ENCODE results near the gene WDR3. TPM values are rescaled to one million over a fixed set of nuclear protein-coding genes. Genes with fewer than 3 reads are reported as not detected.

Gene WDR3
- total RNA-seq, 1 experiment from 2014 or later = 19.8 TPM

- H3K9me2 ChIP-seq (replicated peaks; ENCODE audit: insufficient read depth, low read length) = no peaks in the 10 kb centered on the region
- no peak for DNase-seq
- no peak overlapping the region for H3K27ac ChIP-seq (ENCODE audit: low read length)
These were observed 55.7 kb downstream of the WDR3 start for GRCh38 chr1:117985239-117985638.

DNA sequence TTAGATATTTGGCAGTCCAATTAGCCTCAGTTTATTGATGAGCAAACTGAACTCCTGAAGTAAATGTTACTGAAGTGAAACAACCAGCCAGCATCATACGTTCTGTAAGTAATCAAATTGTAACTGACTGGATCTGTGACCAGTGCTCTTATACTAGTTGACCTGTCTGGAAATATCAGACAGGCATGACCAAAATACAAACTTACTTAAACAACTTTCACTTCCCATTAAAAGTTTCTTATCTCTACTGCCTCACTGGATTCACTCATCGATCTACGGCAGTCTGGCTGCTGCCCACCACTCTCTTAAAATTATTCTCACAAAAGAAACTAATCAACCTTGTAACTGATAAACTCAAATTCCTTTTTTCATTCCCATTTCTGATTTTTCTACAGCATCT lies 56.4 kb downstream of the WDR3 start:
- DNase-seq = no peak
- Histone ChIP-seq H3K79me2 (ENCODE audit: low read length) (no peaks in the 10 kb centered on the region), H3K9me3 (ENCODE audit: low read length) (no peaks in the 10 kb centered on the region), H3K36me3 (ENCODE audit: insufficient read depth, low read length) (no peaks in the 10 kb centered on the region), H3K4me3 (ENCODE audit: low read length) (no peak overlapping the region), H2AFZ (ENCODE audit: low read length) (no peak overlapping the region), H4K20me1 (ENCODE audit: insufficient read depth, low read depth, low read length) (no peaks in the 10 kb centered on the region), H3K27ac (ENCODE audit: low read length) (no peak overlapping the region), H3K4me1 (ENCODE audit: low read length) (no peaks in the 10 kb centered on the region), H3K4me2 (ENCODE audit: low read depth, low read length, poor library complexity, severe bottlenecking) (no peak overlapping the region), H3K9me2 (replicated peaks; ENCODE audit: insufficient read depth, low read length) (no peaks in the 10 kb centered on the region), H3K9ac (ENCODE audit: low read length) (no peak overlapping the region), H3K27me3 (ENCODE audit: low read length) (no peaks in the 10 kb centered on the region)

More at GRCh38 chr1:117985239-117985638, 55.7 kb downstream of the WDR3 start:
- Histone ChIP-seq H3K4me2 (ENCODE audit: low read depth, low read length, poor library complexity, severe bottlenecking) (no peak overlapping the region), H3K79me2 (ENCODE audit: low read length) (no peaks in the 10 kb centered on the region), H3K36me3 (ENCODE audit: insufficient read depth, low read length) (no peaks in the 10 kb centered on the region), H3K4me3 (ENCODE audit: low read length) (no peak overlapping the region), H3K9me3 (ENCODE audit: low read length) (no peaks in the 10 kb centered on the region), H3K27me3 (ENCODE audit: low read length) (no peaks in the 10 kb centered on the region), H3K4me1 (ENCODE audit: low read length) (no peaks in the 10 kb centered on the region), H3K9ac (ENCODE audit: low read length) (no peak overlapping the region), H2AFZ (ENCODE audit: low read length) (no peak overlapping the region), H4K20me1 (ENCODE audit: insufficient read depth, low read depth, low read length) (no peaks in the 10 kb centered on the region)

DNA sequence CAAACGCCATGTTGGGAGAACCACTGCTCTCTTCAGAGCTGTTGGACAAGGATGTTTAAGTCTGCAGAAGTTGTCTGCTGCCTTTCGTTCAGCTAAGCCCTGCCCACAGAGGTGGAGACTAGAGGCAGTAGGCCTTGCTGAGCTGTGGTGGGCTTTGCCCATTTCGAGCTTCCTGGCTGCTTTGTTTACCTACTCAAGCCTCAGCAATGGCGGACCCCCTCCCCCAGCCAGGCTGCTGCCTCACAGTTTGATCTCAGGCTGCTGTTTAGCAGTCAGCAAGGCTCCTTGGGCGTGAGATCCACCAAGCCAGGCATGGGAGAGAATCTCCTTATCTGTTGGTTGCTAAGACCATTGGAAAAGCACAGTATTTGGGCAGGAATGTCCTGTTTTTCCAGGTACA lies 74.8 kb downstream of the WDR3 start:
- H3K27ac ChIP-seq (ENCODE audit: low read length) = no peak overlapping the region
- no peak overlapping the region for H2AFZ ChIP-seq (ENCODE audit: low read length)
- no peaks in the 10 kb centered on the region for H3K79me2 ChIP-seq (ENCODE audit: low read length)
- no peaks in the 10 kb centered on the region for H4K20me1 ChIP-seq (ENCODE audit: insufficient read depth, low read depth, low read length)
- no peak for DNase-seq
- H3K27me3 ChIP-seq (ENCODE audit: low read length) = no peaks in the 10 kb centered on the region
- no peak overlapping the region for H3K4me2 ChIP-seq (ENCODE audit: low read depth, low read length, poor library complexity, severe bottlenecking)
- H3K4me1 ChIP-seq (ENCODE audit: low read length) = no peaks in the 10 kb centered on the region
- H3K36me3 ChIP-seq (ENCODE audit: insufficient read depth, low read length) = no peaks in the 10 kb centered on the region
- no peak overlapping the region for H3K4me3 ChIP-seq (ENCODE audit: low read length)
- no peak overlapping the region for H3K9ac ChIP-seq (ENCODE audit: low read length)
- H3K9me3 ChIP-seq (ENCODE audit: low read length) = no peaks in the 10 kb centered on the region
- no peaks in the 10 kb centered on the region for H3K9me2 ChIP-seq (replicated peaks; ENCODE audit: insufficient read depth, low read length)

DNA sequence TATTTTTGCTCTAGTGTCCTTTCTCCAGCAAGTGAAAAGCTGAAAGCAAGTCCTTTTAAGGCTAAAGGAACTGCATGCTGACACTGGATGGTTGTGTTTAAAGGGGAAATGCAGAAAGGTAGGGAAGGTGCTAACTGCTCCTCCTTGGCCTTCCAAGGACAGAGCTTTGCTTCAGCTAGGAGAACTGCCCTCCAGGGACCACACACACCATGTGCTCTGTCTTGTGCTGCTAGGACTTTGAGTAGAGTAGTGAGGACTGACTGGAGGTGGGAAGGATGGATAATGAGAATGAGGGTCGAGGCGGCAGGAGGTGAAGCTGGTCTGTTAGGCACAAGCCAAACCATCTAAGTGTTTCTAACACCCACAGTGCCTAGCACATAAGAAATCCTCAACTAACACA lies 77.9 kb downstream of the WDR3 start:
- Histone ChIP-seq H3K27ac (ENCODE audit: low read length) (no peak overlapping the region), H3K79me2 (ENCODE audit: low read length) (no peaks in the 10 kb centered on the region), H3K36me3 (ENCODE audit: insufficient read depth, low read length) (no peaks in the 10 kb centered on the region), H3K4me2 (ENCODE audit: low read depth, low read length, poor library complexity, severe bottlenecking) (no peak overlapping the region), H4K20me1 (ENCODE audit: insufficient read depth, low read depth, low read length) (no peaks in the 10 kb centered on the region), H3K9ac (ENCODE audit: low read length) (no peak overlapping the region), H3K9me2 (replicated peaks; ENCODE audit: insufficient read depth, low read length) (no peaks in the 10 kb centered on the region), H3K4me1 (ENCODE audit: low read length) (no peaks in the 10 kb centered on the region), H3K4me3 (ENCODE audit: low read length) (no peak overlapping the region), H3K9me3 (ENCODE audit: low read length) (no peaks in the 10 kb centered on the region), H2AFZ (ENCODE audit: low read length) (no peak overlapping the region), H3K27me3 (ENCODE audit: low read length) (no peaks in the 10 kb centered on the region)
- DNase-seq = no peak

DNA sequence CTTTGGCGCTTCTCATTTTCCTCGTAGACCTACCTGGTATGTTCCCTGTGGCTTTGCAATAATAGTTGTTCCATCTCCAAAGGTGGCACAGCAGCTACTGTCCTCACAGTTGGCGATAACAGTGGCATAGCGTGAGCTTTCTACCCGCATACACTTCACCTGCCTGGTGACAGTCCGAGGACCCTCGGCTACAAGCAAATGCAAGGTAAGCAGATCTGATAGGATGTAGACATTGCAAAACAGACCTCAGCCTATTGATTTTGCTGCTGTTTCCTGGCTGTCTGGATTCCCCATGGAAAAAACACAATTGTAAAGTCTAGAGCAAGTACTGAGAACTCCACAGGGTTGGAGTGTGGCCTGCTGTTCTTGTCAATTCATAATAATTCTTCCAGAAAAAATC lies 78.5 kb downstream of the WDR3 start:
- H3K27ac ChIP-seq (ENCODE audit: low read length) = no peak overlapping the region

GRCh38 chr1:118012515-118013124 lies 83.1 kb downstream of the WDR3 start:
- Histone ChIP-seq H3K4me1 (ENCODE audit: low read length) (no peaks in the 10 kb centered on the region), H4K20me1 (ENCODE audit: insufficient read depth, low read depth, low read length) (no peaks in the 10 kb centered on the region), H3K9ac (ENCODE audit: low read length) (no peak overlapping the region), H3K9me3 (ENCODE audit: low read length) (no peaks in the 10 kb centered on the region), H3K27ac (ENCODE audit: low read length) (no peak overlapping the region), H3K27me3 (ENCODE audit: low read length) (0 out of 2 replicates have a peak, but pooled peaks cover 2% of the 10 kb centered on the region), H2AFZ (ENCODE audit: low read length) (no peak overlapping the region), H3K9me2 (replicated peaks; ENCODE audit: insufficient read depth, low read length) (no peaks in the 10 kb centered on the region), H3K36me3 (ENCODE audit: insufficient read depth, low read length) (no peaks in the 10 kb centered on the region), H3K4me2 (ENCODE audit: low read depth, low read length, poor library complexity, severe bottlenecking) (no peak overlapping the region), H3K4me3 (ENCODE audit: low read length) (no peak overlapping the region), H3K79me2 (ENCODE audit: low read length) (no peaks in the 10 kb centered on the region)
- DNase-seq = no peak

More for the DNA sequence above, 78.5 kb downstream of the WDR3 start:
- H3K9ac ChIP-seq (ENCODE audit: low read length) = no peak overlapping the region
- H3K27me3 ChIP-seq (ENCODE audit: low read length) = 0 out of 2 replicates have a peak, but pooled peaks cover 2% of the 10 kb centered on the region
- H4K20me1 ChIP-seq (ENCODE audit: insufficient read depth, low read depth, low read length) = no peaks in the 10 kb centered on the region
- H3K4me2 ChIP-seq (ENCODE audit: low read depth, low read length, poor library complexity, severe bottlenecking) = no peak overlapping the region
- no peak for DNase-seq
- no peaks in the 10 kb centered on the region for H3K9me3 ChIP-seq (ENCODE audit: low read length)
- H3K79me2 ChIP-seq (ENCODE audit: low read length) = no peaks in the 10 kb centered on the region
- H3K36me3 ChIP-seq (ENCODE audit: insufficient read depth, low read length) = no peaks in the 10 kb centered on the region
- no peaks in the 10 kb centered on the region for H3K4me1 ChIP-seq (ENCODE audit: low read length)
- H3K9me2 ChIP-seq (replicated peaks; ENCODE audit: insufficient read depth, low read length) = no peaks in the 10 kb centered on the region
- no peak overlapping the region for H3K4me3 ChIP-seq (ENCODE audit: low read length)
- H2AFZ ChIP-seq (ENCODE audit: low read length) = no peak overlapping the region

GRCh38 chr1:118013336-118013735 lies 83.8 kb downstream of the WDR3 start:
- H3K9me3 ChIP-seq (ENCODE audit: low read length) = no peaks in the 10 kb centered on the region
- no peaks in the 10 kb centered on the region for H3K36me3 ChIP-seq (ENCODE audit: insufficient read depth, low read length)
- no peaks in the 10 kb centered on the region for H3K9me2 ChIP-seq (replicated peaks; ENCODE audit: insufficient read depth, low read length)
- H3K79me2 ChIP-seq (ENCODE audit: low read length) = no peaks in the 10 kb centered on the region
- DNase-seq = no peak
- no peak overlapping the region for H3K4me3 ChIP-seq (ENCODE audit: low read length)
- H3K27ac ChIP-seq (ENCODE audit: low read length) = no peak overlapping the region
- no peaks in the 10 kb centered on the region for H3K4me1 ChIP-seq (ENCODE audit: low read length)
- no peak overlapping the region for H3K4me2 ChIP-seq (ENCODE audit: low read depth, low read length, poor library complexity, severe bottlenecking)
- no peaks in the 10 kb centered on the region for H4K20me1 ChIP-seq (ENCODE audit: insufficient read depth, low read depth, low read length)
- no peak overlapping the region for H2AFZ ChIP-seq (ENCODE audit: low read length)
- no peak overlapping the region for H3K9ac ChIP-seq (ENCODE audit: low read length)
- 0 out of 2 replicates have a peak, but pooled peaks cover 2% of the 10 kb centered on the region for H3K27me3 ChIP-seq (ENCODE audit: low read length)

DNA sequence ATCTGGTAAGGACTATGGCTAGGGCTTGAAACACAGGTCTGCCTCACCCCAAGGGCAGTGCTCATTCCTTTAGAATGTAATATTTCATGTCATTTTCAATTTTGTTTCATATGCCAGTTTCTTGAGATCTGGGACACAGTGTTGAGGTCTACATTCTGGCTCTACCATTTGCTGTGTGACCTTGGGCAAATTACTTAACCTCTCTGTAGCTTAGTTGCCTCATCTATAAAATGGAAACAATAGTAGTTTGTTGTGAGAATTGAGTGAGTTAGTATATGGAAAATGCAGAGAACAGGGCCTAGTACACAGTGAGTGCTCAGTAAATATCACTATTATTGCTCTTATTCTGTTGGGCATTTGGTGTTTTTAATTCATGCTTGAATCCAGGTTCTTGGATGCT lies 84.4 kb downstream of the WDR3 start:
- no peak overlapping the region for H3K27ac ChIP-seq (ENCODE audit: low read length)
- H3K36me3 ChIP-seq (ENCODE audit: insufficient read depth, low read length) = no peaks in the 10 kb centered on the region
- H4K20me1 ChIP-seq (ENCODE audit: insufficient read depth, low read depth, low read length) = no peaks in the 10 kb centered on the region

More for the DNA sequence above, 84.4 kb downstream of the WDR3 start:
- Histone ChIP-seq H3K4me2 (ENCODE audit: low read depth, low read length, poor library complexity, severe bottlenecking) (no peak overlapping the region), H2AFZ (ENCODE audit: low read length) (no peak overlapping the region), H3K4me3 (ENCODE audit: low read length) (no peak overlapping the region), H3K4me1 (ENCODE audit: low read length) (no peaks in the 10 kb centered on the region), H3K9me2 (replicated peaks; ENCODE audit: insufficient read depth, low read length) (no peaks in the 10 kb centered on the region), H3K9me3 (ENCODE audit: low read length) (no peaks in the 10 kb centered on the region), H3K9ac (ENCODE audit: low read length) (no peak overlapping the region), H3K27me3 (ENCODE audit: low read length) (0 out of 2 replicates have a peak, but pooled peaks cover 2% of the 10 kb centered on the region), H3K79me2 (ENCODE audit: low read length) (no peaks in the 10 kb centered on the region)
- DNase-seq = no peak
